Glomerular visceral epithelial cell (primary cell): ENCODE results near the gene GRK5.
"Not testable (repeated sequence)": the region's sequence is repeated elsewhere in the genome, so short reads cannot be mapped to it uniquely, and the experiment has no call there.

Experiments used
- DNase-seq: peaks from one replicate; pipeline ENCODE4 v3.0.0-alpha.2; 2016; ENCODE audit errors: extremely low spot score

Gene GRK5

GRCh38 chr10:119459681-119460340, 252.4 kb downstream of the GRK5 start:
- no peak for DNase-seq

GRCh38 chr10:119460369-119461195, 253.2 kb downstream of the GRK5 start:
- DNase-seq, result no peak

- peak; percentile 73 for DNase-seq
These were observed 254.0 kb downstream of the GRK5 start for GRCh38 chr10:119461380-119461779.

- DNase-seq, result no peak
These were observed 254.6 kb downstream of the GRK5 start for GRCh38 chr10:119461923-119462322.

- no peak for DNase-seq
These were observed 255.4 kb downstream of the GRK5 start for GRCh38 chr10:119462773-119463172.

GRCh38 chr10:119463195-119463594, 255.8 kb downstream of the GRK5 start:
- not testable (repeated sequence) for DNase-seq

GRCh38 chr10:119465085-119465484, 257.7 kb downstream of the GRK5 start:
- no peak for DNase-seq

- no peak for DNase-seq
These were observed 258.7 kb downstream of the GRK5 start for GRCh38 chr10:119466076-119466475.

- DNase-seq, result peak; percentile 86
These were observed 259.3 kb downstream of the GRK5 start for GRCh38 chr10:119466655-119467054.

GRCh38 chr10:119468542-119469324, 261.4 kb downstream of the GRK5 start:
- no peak for DNase-seq

GRCh38 chr10:119469325-119469707, 261.9 kb downstream of the GRK5 start:
- no peak for DNase-seq

GRCh38 chr10:119469846-119470245, 262.5 kb downstream of the GRK5 start:
- DNase-seq, result no peak

- no peak for DNase-seq
These were observed 263.7 kb downstream of the GRK5 start for GRCh38 chr10:119470920-119471702.

GRCh38 chr10:119473771-119474170, 266.4 kb downstream of the GRK5 start:
- DNase-seq, result no peak

- no peak for DNase-seq
These were observed 267.2 kb downstream of the GRK5 start for GRCh38 chr10:119474606-119475005.

- no peak for DNase-seq
These were observed 270.1 kb downstream of the GRK5 start for GRCh38 chr10:119477444-119477843.

GRCh38 chr10:119478111-119478802, 270.9 kb downstream of the GRK5 start:
- DNase-seq, result no peak

- no peak for DNase-seq
These were observed 271.5 kb downstream of the GRK5 start for GRCh38 chr10:119478811-119479341.

GRCh38 chr10:119479532-119479931, 272.2 kb downstream of the GRK5 start:
- no peak for DNase-seq

- no peak for DNase-seq
These were observed 273.3 kb downstream of the GRK5 start for GRCh38 chr10:119480667-119481066.
